Panc1 (cell line): Measurements from ENCODE around the gene FGF11. TPM values are rescaled to one million over a fixed set of nuclear protein-coding genes. Genes with fewer than 3 reads are reported as not detected.
A peak's percentile ranks its signal among the peaks of the same experiment; 100 is the strongest.

Source experiments
- ATAC-seq: fragments of 200-7000 bp; cut with Tn5 transposase; 2 replicates; pipeline ENCODE4 v1.9.1; 2020; ENCODE audit warnings: mild to moderate bottlenecking, moderate library complexity
- BruUV-seq: library from RNA; stranded (reverse); fragments of 400-500 nt; replicated peaks from 2 replicates; lab custom pipeline; 2021; lab: Mats Ljungman, UMichigan
- CTCF ChIA-PET: fragments of 300-600 bp; sonication (Branson Sonifier 250); formaldehyde crosslinking; loops from one replicate; lab custom pipeline; 2022; ENCODE audit warnings: antibody characterized with exemption; lab: Charles Lee
- POLR2A ChIA-PET: fragments of 300-600 bp; sonication (Branson Sonifier 250); formaldehyde crosslinking; loops from one replicate; lab custom pipeline; 2022; ENCODE audit warnings: antibody characterized with exemption; lab: Charles Lee
- DNase-seq: peaks from one replicate; pipeline ENCODE4 v3.0.0-alpha.2; 2010; ENCODE audit warnings: low read depth, low spot score
- H3K27ac ChIP-seq: 2 replicates; pipeline ENCODE4 v1.5.1; 2011; ENCODE audit warnings: mild to moderate bottlenecking, low read length, inconsistent platforms
- H3K27me3 ChIP-seq: fragments of 200-500 bp; sonication (Bioruptor generic); 2 replicates; pipeline ENCODE4 v1.6.0; 2014; ENCODE audit warnings: low read length, inconsistent platforms; ENCODE audit not compliant: control insufficient read depth, insufficient read depth
- H3K36me3 ChIP-seq: fragments of 200-500 bp; sonication (Bioruptor generic); 2 replicates; pipeline ENCODE4 v1.5.1; 2014; ENCODE audit warnings: inconsistent platforms, mild to moderate bottlenecking, low read length, moderate library complexity; ENCODE audit not compliant: control insufficient read depth, insufficient read depth
- H3K4me1 ChIP-seq: 2 replicates; pipeline ENCODE4 v1.5.1; 2011; ENCODE audit warnings: inconsistent platforms, mild to moderate bottlenecking, low read length, moderate library complexity; ENCODE audit not compliant: control insufficient read depth, insufficient read depth
- H3K4me3 ChIP-seq, 2 experiments: 2 replicates each; pipeline ENCODE4 v1.5.1; 2011 to 2012; ENCODE audit warnings: low read depth in 2 of 2, low read length in 2 of 2, mild to moderate bottlenecking in 2 of 2, inconsistent platforms in 1 of 2, moderate library complexity in 1 of 2
- H3K9me3 ChIP-seq: fragments of 200-500 bp; sonication (Bioruptor generic); 2 replicates; pipeline ENCODE4 v1.5.1; 2014; ENCODE audit warnings: low read depth, mild to moderate bottlenecking, inconsistent platforms, low read length, moderate library complexity; ENCODE audit not compliant: control insufficient read depth, insufficient read depth
- CTCF ChIP-seq: fragments of 450-650 bp; IDR thresholded peaks from 2 replicates; pipeline ENCODE4 v1.5.1; 2017; ENCODE audit warnings: mild to moderate bottlenecking
- POLR2AphosphoS5 ChIP-seq: IDR thresholded peaks from 2 replicates; pipeline ENCODE4 v1.6.1; 2012; ENCODE audit warnings: mild to moderate bottlenecking, low read depth, low read length, moderate library complexity
- REST ChIP-seq, 2 experiments: IDR thresholded peaks; 2 replicates each; pipeline ENCODE4 v1.6.1; 2011 to 2012; ENCODE audit warnings: low read depth in 2 of 2, control low read depth in 1 of 2, low read length in 1 of 2, mild to moderate bottlenecking in 1 of 2, moderate library complexity in 1 of 2; ENCODE audit not compliant: insufficient read depth in 1 of 2
- SIN3A ChIP-seq: IDR thresholded peaks from 2 replicates; pipeline ENCODE4 v1.6.1; 2012; ENCODE audit warnings: low read depth, mild to moderate bottlenecking, low read length, moderate library complexity, borderline replicate concordance; ENCODE audit not compliant: insufficient read depth
- TCF7L2 ChIP-seq: IDR thresholded peaks from 2 replicates; pipeline ENCODE4 v1.6.1; 2011; ENCODE audit warnings: mild to moderate bottlenecking, low read depth, low read length, inconsistent platforms
- in situ Hi-C: cut with HindIII; loops from 2 replicates; pipeline ENCODE4 v1.10.0; 2016; ENCODE audit warnings: low sequenced_read_pairs, low pct_unique_long_range_greater_than_20kb
- intact Hi-C: fragments of 100-400 bp; cut with micrococcal nuclease; formaldehyde crosslinking; loops from one replicate; pipeline ENCODE4 v1.10.0; 2022; ENCODE audit not compliant: unreplicated experiment
- total RNA-seq: library from RNA; stranded (reverse); gene quantifications from one replicate; pipeline ENCODE4 v1.2.1, GENCODE V29; 2021; ENCODE audit not compliant: unreplicated experiment

FGF11 gene
- total RNA-seq, 1 experiment from 2014 or later = 4.4 TPM

- H3K27me3 ChIP-seq = no peaks in the 10 kb centered on the region
- in situ Hi-C loops (no loop called here), intact Hi-C loops (no loop called here)
- ATAC-seq (peak; percentile 89), DNase-seq (no peak)
- H3K9me3 ChIP-seq = no peaks in the 10 kb centered on the region
- no peaks in the 10 kb centered on the region for H3K36me3 ChIP-seq
- CTCF ChIA-PET = interaction anchor here (0.5 to 1.1 kb wide), 2 partner anchors 15 to 114 kb away, joined by 3 read pairs; no protein-coding TSS in a partner anchor
- POLR2A ChIA-PET = interaction anchor here (0.5 to 0.6 kb wide), 2 partner anchors 9 to 131 kb away, joined by 4 to 9 read pairs; no protein-coding TSS in a partner anchor
- peaks cover 12% of the 10 kb centered on the region for H3K4me1 ChIP-seq
- peak overlapping the region; percentile 63 for H3K27ac ChIP-seq
- BruUV-seq = no TSS peak
- TF ChIP-seq POLR2AphosphoS5 (no peak), TCF7L2 (no peak), CTCF (no peak), SIN3A (no peak), REST (IDR thresholded peaks at IDR 0.05; ENCODE audit: insufficient read depth in 1 of 2, low read depth in 2 of 2, low read length in 1 of 2) (no peak)
- H3K4me3 ChIP-seq = peak overlapping the region; percentile 49 to 66
Observed at GRCh38 chr17:7445619-7445968, 6.3 kb downstream of the FGF11 start.

GRCh38 chr17:7448461-7448860, 9.1 kb downstream of the FGF11 start:
- ATAC-seq (no peak), DNase-seq (no peak)
- Histone ChIP-seq H3K4me1 (peaks cover 6% of the 10 kb centered on the region; the same call in 1 of the 2 replicates), H3K27ac (no peak overlapping the region), H3K4me3 (no peak overlapping the region), H3K9me3 (no peaks in the 10 kb centered on the region), H3K36me3 (no peaks in the 10 kb centered on the region), H3K27me3 (no peaks in the 10 kb centered on the region)
- no peak for TF ChIP-seq POLR2AphosphoS5
- no peak for TF ChIP-seq TCF7L2
- no peak for TF ChIP-seq CTCF
- intact Hi-C loops (no loop called here), in situ Hi-C loops (no loop called here)
- BruUV-seq = no TSS peak
- ChIA-PET CTCF (no interaction called here), POLR2A (no interaction called here)
